Thyroid gland (tissue), 4 donors: ENCODE results near the gene SLC45A1. TPM values are rescaled to one million over a fixed set of nuclear protein-coding genes. Genes with fewer than 3 reads are reported as not detected.

Experiments
- DNase-seq, 2 donors: peaks; one replicate each; pipeline ENCODE4 v3.0.0-alpha.2; 2019
- H3K27ac ChIP-seq, 3 donors: fragments of 200-600 bp; sonication (generic); 1 replicate in 2 of 3; 2 replicates in 1 of 3; pipeline ENCODE4 v1.5.1; 2016 to 2019; ENCODE audit warnings: mild to moderate bottlenecking in 1 of 3, moderate library complexity in 1 of 3
- H3K27me3 ChIP-seq: fragments of 200-600 bp; sonication (generic); one replicate; pipeline ENCODE4 v1.5.1; 2019
- H3K36me3 ChIP-seq, 2 donors: fragments of 200-600 bp; sonication (generic); one replicate each; pipeline ENCODE4 v1.5.1; 2016 to 2019
- H3K4me1 ChIP-seq, 2 donors: fragments of 200-600 bp; sonication (generic); one replicate each; pipeline ENCODE4 v1.5.1; 2017 to 2019
- H3K4me3 ChIP-seq, 3 donors: fragments of 200-600 bp; sonication (generic); replicated peaks in 1 of 3; 1 replicate in 2 of 3; 2 replicates in 1 of 3; pipeline ENCODE4 v1.5.1; 2016; ENCODE audit warnings: mild to moderate bottlenecking in 1 of 3
- H3K9me3 ChIP-seq: fragments of 200-600 bp; sonication (generic); one replicate; pipeline ENCODE4 v1.5.1; 2017
- POLR2A ChIP-seq, 2 donors: fragments of 450-650 bp; IDR thresholded peaks; one replicate each; pipeline ENCODE4 v1.6.1; 2017; ENCODE audit warnings: antibody characterized with exemption in 2 of 2, mild to moderate bottlenecking in 2 of 2, moderate library complexity in 1 of 2
- WGBS, 2 donors: methylation state at CpG; one replicate each; pipeline ENCODE4 v1.1.5; 2017; 5-methylcytosine and 5-hydroxymethylcytosine counted together
- intact Hi-C: fragments of 100-400 bp; cut with DNase I; formaldehyde crosslinking; loops from one replicate; pipeline ENCODE4 v1.15.1; 2023
- total RNA-seq, 4 donors: library from RNA; depleted of rRNA; stranded (reverse); fragments of >200 nt; gene quantifications; one replicate each; pipeline ENCODE4 v1.2.3, GENCODE V29; 2016
- TF ChIP-seq, protein P1 (sequence below), 6 experiments: fragments of 200-600 bp in 3 of 6; fragments of 450-650 bp in 3 of 6; sonication (generic) in 3 of 6; IDR thresholded peaks; one replicate each; pipeline ENCODE4 v1.5.1; 2016 to 2019; ENCODE audit warnings: antibody characterized with exemption in 6 of 6, mild to moderate bottlenecking in 2 of 6, inconsistent platforms in 1 of 6, moderate library complexity in 1 of 6

Gene SLC45A1
- total RNA-seq, 4 donors from 2014 or later = 1.6 to 4.8 (median 3.0) TPM

GRCh38 chr1:8337776-8338525 is 20.0 kb downstream of the SLC45A1 start:
- no peak for TF ChIP-seq POLR2A (IDR thresholded peaks at IDR 0.05)
- TF ChIP-seq, protein P1, sequence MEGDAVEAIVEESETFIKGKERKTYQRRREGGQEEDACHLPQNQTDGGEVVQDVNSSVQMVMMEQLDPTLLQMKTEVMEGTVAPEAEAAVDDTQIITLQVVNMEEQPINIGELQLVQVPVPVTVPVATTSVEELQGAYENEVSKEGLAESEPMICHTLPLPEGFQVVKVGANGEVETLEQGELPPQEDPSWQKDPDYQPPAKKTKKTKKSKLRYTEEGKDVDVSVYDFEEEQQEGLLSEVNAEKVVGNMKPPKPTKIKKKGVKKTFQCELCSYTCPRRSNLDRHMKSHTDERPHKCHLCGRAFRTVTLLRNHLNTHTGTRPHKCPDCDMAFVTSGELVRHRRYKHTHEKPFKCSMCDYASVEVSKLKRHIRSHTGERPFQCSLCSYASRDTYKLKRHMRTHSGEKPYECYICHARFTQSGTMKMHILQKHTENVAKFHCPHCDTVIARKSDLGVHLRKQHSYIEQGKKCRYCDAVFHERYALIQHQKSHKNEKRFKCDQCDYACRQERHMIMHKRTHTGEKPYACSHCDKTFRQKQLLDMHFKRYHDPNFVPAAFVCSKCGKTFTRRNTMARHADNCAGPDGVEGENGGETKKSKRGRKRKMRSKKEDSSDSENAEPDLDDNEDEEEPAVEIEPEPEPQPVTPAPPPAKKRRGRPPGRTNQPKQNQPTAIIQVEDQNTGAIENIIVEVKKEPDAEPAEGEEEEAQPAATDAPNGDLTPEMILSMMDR (IDR thresholded peaks at IDR 0.05) = no peak
- H3K36me3 ChIP-seq = no peaks in the 10 kb centered on the region
- no peaks in the 10 kb centered on the region for H3K9me3 ChIP-seq
- DNase-seq = no peak
- no peak overlapping the region for H3K27ac ChIP-seq
- no peak overlapping the region for H3K4me3 ChIP-seq
- peaks cover 0 to 2% of the 10 kb centered on the region in 2 donors for H3K4me1 ChIP-seq
- no peaks in the 10 kb centered on the region for H3K27me3 ChIP-seq
- 95 to 97% methylated on average over 20 to 23 of the region's 25 CpGs for WGBS, 2 donors
- intact Hi-C loops = no loop called here

DNA sequence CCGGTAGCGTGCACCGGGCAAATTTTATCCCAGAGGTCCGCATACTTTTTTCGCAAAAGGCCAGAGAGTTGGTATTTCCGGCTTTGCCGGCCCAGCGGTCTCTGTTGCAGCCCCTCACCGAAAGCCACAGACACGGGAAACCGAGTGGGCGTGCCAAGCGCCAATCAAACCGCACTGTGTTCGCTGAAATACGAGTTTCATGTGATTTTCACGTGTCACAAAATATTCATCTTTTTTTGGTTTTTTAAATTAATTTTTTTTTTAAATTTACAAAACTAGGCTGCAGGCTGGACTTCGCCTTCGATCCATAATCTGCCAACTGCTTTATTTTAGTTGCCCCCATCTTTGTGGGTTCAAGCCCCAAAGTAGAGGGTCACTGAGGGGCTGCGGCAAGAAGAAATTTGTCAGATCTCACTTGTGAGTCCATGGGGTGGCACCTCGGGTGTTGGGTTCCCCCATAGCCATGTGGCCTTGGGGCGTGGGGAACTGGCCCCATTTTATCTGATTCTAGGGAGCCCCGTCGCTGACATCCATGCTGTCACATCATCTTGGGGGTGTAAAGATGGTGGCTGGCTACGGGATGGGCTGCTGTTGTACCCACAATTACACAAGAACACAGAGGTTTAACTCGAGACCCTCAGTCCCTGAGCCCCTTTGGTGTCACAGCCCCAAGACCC is 20.8 kb downstream of the SLC45A1 start:
- intact Hi-C loops = no loop called here
- no peaks in the 10 kb centered on the region for H3K9me3 ChIP-seq
- peaks cover 0 to 5% of the 10 kb centered on the region in 2 donors for H3K4me1 ChIP-seq
- H3K4me3 ChIP-seq = no peak overlapping the region
- WGBS, 2 donors = 93 to 96% methylated on average over 24 to 26 of the region's 26 CpGs
- DNase-seq = no peak
- no peaks in the 10 kb centered on the region for H3K27me3 ChIP-seq
- H3K27ac ChIP-seq = no peak overlapping the region
- H3K36me3 ChIP-seq = no peaks in the 10 kb centered on the region
- no peak for TF ChIP-seq POLR2A (IDR thresholded peaks at IDR 0.05)
- TF ChIP-seq, protein P1 (IDR thresholded peaks at IDR 0.05) = no peak

DNA sequence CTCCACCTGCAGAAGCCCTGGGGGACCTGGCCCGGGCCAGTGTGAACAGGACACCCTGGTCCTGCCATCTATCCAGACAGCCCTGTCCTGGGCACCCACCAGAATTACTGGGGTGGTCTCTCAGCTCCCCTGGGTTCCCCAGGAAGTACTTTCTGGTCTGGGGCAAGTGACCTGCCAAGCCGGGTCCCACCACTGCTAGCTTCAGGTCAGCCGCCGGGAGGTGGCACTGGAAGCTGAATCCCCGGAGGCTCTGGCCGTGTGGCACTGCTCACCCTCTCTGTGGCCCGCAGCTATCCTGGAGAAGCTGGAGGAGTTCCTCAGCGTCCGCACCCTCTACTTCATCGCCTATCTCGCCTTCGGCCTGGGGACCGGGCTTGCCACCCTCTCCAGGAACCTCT is 21.3 kb downstream of the SLC45A1 start:
- no peaks in the 10 kb centered on the region for H3K36me3 ChIP-seq
- no peak overlapping the region for H3K27ac ChIP-seq
- TF ChIP-seq POLR2A (IDR thresholded peaks at IDR 0.05) = no peak
- TF ChIP-seq, protein P1 (IDR thresholded peaks at IDR 0.05) = no peak
- WGBS, 2 donors = 90 to 93% methylated on average over 8 to 13 of the region's 13 CpGs
- H3K4me1 ChIP-seq = peaks cover 0 to 8% of the 10 kb centered on the region in 2 donors
- no peaks in the 10 kb centered on the region for H3K27me3 ChIP-seq
- no peak overlapping the region for H3K4me3 ChIP-seq
- DNase-seq = no peak
- intact Hi-C loops = no loop called here
- H3K9me3 ChIP-seq = no peaks in the 10 kb centered on the region

DNA sequence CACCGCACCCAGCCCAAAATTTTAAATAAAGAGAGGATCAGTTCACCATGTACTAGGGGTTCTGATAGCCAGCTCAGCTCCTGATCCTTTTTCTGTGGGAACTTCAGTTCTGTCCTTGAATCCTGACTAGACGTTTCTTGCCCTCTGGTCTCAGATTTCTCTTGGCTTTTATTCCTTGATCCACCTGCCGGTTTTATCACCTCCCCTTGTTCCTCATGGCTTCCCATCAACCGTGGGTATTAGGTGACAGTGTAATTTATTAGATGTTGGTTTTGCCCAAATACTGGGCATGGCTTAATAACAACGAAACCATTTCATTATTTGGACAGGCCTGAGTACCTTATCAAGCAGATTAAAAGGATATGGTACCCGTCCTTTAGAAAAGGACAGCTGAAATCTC is 22.5 kb downstream of the SLC45A1 start:
- H3K4me1 ChIP-seq = peaks cover 0 to 8% of the 10 kb centered on the region in 2 donors
- 91 to 92% methylated on average over 6 of the region's 6 CpGs for WGBS, 2 donors
- TF ChIP-seq, protein P1 (IDR thresholded peaks at IDR 0.05) = no peak
- no peak for TF ChIP-seq POLR2A (IDR thresholded peaks at IDR 0.05)
- no peak overlapping the region for H3K4me3 ChIP-seq
- H3K36me3 ChIP-seq = no peaks in the 10 kb centered on the region
- intact Hi-C loops = no loop called here
- H3K27ac ChIP-seq = no peak overlapping the region
- no peaks in the 10 kb centered on the region for H3K27me3 ChIP-seq
- no peaks in the 10 kb centered on the region for H3K9me3 ChIP-seq
- DNase-seq = no peak

DNA sequence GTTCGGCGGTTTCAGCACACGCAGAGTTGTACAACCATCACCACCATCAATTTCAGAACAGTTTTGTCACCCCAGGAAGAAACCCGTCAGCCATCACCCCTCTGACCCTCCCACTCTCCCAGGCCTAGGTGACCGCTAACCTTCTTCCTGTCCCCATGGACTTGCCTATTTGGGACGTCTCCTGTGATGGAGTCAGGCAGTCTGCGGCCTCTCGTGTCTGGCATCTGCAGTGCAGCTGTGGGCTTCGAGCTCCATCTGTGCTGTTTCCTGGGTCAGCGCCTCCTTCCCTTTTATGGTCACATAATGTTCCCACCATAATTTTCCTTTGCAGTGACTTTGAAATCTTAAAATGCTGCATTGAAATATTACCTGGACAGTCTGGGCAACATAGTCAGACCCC is 24.4 kb downstream of the SLC45A1 start:
- WGBS, 2 donors = 92% methylated on average over 10 of the region's 10 CpGs
- intact Hi-C loops = no loop called here
- no peak for DNase-seq
- TF ChIP-seq, protein P1 (IDR thresholded peaks at IDR 0.05) = no peak
- no peak for TF ChIP-seq POLR2A (IDR thresholded peaks at IDR 0.05)
- peaks cover 0 to 8% of the 10 kb centered on the region in 2 donors for H3K4me1 ChIP-seq
- no peaks in the 10 kb centered on the region for H3K27me3 ChIP-seq
- no peak overlapping the region for H3K27ac ChIP-seq
- no peaks in the 10 kb centered on the region for H3K36me3 ChIP-seq
- no peaks in the 10 kb centered on the region for H3K9me3 ChIP-seq
- H3K4me3 ChIP-seq = no peak overlapping the region
